ENCODE data around the gene OR2C3.

DNA sequence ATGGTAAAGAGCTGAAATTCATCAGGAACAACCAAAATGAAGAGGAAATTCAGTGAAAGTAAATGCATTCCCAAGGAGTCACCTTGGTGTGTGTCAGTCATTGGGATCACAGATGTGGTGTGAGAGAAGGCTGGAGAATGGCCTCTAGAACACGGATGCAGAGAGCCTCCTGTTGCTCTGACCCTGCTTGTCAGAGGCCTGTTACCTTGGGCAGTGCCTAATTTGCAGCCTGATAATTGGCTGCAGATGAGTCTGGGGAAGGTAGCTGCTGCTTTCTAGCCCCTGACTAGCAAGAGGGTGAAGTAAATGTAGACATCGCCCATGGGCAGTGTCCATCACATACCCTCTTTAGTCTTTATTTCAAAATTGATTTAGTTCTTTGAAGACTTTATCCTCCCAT lies 16.0 kb upstream of the OR2C3 start:
- no peak for TF ChIP-seq YY1 (IDR thresholded peaks at IDR 0.05; ENCODE audit: insufficient read depth, insufficient read length)
- TF ChIP-seq SUZ12 (IDR thresholded peaks at IDR 0.05; ENCODE audit: extremely low read depth, insufficient read depth, insufficient read length), result no peak
